HG03575 (cell line): Measurements from ENCODE around the gene PTPRT.

Experiments
- ATAC-seq: cut with Tn5 transposase; IDR thresholded peaks from one replicate; pipeline ENCODE4 v1.9.1; 2021; ENCODE audit not compliant: unreplicated experiment, insufficient number of reproducible peaks, low FRiP score; ENCODE audit errors: extremely low read depth

The PTPRT gene

GRCh38 chr20:42708266-42708665 is 481.4 kb downstream of the PTPRT start:
- no peak for ATAC-seq

DNA sequence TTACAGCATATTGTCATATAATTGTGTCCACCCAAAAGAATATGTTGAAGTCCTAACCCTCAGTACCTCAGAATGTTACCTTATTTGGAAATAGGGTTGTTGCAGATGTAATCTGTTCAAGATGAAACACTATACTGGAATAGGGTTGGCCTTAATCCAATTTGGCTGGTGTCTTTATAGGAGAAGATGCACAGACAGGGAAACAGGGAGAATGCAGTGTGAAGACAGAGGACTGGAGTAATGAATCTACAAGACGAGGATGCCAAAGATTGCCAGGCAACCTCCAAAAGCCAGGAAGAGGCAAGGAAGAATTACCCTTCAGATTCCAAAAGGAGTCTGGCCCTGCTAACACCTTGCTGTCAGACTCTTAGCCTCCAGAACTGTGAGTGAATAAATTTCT is 482.9 kb downstream of the PTPRT start:
- ATAC-seq = no peak

DNA sequence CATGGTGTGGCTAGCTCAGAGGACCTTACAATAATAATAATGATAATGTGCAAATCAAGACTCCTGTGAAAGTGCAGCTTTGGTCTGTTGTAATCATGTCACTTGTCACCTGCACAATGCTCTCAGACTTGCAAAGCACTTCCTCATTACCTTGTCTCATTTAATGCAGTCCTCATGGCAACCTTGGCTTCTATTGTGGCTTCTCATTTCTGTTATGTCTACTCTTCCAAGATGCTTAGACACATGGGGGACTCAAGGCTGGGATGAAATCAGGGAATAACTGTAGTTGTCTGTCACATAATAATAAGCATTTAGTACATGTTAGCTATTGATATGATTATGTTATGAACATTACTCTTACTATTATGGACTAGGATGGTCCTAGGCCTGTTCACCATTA is 484.2 kb downstream of the PTPRT start:
- ATAC-seq = no peak

DNA sequence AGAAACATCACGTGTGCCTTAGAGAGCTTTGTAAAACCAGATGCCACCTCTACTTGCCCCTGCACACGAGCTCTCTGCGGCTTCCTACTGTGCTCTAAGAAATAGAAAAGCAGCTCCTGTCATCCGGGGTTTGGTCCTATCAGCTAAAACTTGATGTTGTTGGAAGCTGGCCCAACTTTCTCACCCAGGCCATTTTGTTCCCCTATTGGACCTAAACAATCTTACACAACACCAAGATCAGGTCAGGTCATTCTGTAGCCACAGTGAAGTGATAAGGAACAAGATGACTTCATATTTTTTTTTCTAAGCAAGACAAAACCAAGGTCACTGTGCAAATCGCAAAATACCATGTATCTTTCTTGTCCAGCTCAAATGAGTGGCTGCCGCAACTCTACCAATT is 486.0 kb downstream of the PTPRT start:
- ATAC-seq = no peak

GRCh38 chr20:42701948-42702347 is 487.8 kb downstream of the PTPRT start:
- ATAC-seq = no peak

GRCh38 chr20:42700372-42700771 is 489.3 kb downstream of the PTPRT start:
- no peak for ATAC-seq

GRCh38 chr20:42697962-42698361 is 491.7 kb downstream of the PTPRT start:
- ATAC-seq = no peak

GRCh38 chr20:42690842-42691437 is 498.8 kb downstream of the PTPRT start:
- no peak for ATAC-seq

GRCh38 chr20:42688576-42688975 is 501.1 kb downstream of the PTPRT start:
- ATAC-seq = no peak

GRCh38 chr20:42686057-42686456 is 503.6 kb downstream of the PTPRT start:
- no peak for ATAC-seq

DNA sequence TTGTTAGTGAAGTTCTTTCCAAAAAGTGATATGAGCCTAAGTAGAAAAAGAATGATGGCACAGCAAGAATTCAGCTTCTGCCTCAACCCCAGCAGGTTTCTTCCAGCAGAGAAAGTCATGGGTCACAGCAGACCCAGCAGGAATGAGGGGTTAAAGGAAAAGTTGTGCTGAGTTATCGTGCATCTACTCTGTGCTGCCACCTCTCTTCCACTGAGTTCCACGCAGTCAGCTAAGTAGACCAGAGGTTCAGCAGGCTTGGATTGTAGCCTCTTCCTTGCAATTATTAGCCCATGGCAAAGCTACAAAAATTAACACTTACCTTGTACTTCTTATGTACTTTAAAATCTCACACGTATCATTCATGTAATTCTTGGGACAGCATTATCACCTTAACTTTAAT is 510.8 kb downstream of the PTPRT start:
- no peak for ATAC-seq

DNA sequence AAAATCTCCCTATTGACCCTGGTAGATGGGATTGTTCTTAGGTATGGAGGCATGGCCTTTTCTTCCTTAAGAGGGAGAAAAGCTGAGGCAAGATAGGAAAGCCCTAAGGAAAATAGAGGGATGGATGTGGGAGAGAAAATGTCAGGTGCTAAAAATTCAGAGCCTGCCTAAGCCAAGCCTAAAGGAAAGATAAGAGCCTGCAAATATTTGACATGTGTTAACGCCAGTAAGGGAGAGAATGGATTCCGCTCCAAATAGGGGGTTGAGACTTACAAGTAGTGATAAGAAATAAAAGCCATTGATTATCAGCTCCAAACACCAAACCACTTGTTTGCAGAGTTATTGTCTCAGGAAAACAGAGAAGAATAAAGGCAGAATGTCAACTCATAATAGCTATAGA is 533.6 kb downstream of the PTPRT start:
- no peak for ATAC-seq

DNA sequence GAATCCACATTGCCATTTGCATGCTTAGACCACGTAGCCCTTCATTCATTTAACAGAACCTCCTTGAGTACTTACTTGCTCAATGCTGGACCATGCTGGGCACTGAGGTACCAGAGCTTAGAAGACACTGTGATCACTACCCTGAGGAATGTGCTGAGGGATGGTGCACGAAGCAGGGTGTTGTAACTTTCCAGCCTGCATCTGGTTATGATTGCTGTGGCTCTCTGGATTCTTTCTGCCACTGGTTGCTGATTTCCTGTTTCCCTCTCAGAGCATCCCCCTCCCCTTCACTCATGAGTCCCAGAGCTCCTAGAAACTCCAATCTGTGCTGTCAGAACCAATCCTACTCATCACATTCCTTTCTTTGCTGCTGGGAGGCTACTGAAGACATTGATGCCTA is 537.4 kb downstream of the PTPRT start:
- ATAC-seq = no peak

DNA sequence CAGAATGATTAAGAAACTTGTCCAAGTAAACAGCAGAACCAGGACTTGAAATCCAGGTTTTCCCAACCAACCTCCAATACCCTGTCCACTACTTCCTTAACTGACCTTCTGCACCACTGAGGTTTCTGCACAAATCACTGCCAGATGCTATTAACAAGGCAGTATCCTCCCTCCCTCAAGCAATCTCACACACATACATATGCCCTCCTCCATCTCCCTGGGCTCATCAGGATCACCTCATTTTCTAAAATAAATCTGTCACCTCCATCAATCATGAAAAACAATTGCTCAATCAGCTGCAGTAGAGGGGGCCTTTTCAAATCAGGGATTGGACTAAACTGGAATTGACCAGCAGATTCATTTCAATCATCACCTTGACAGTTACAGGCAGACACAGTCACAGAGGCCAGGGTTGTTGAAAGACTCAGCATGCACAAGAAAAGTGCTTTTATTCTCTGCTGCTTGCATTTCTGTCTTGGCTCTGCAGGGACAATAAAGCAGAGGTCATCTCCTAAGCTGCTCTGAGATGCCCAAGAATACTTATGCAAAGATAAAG is 539.4 kb downstream of the PTPRT start:
- no peak for ATAC-seq

DNA sequence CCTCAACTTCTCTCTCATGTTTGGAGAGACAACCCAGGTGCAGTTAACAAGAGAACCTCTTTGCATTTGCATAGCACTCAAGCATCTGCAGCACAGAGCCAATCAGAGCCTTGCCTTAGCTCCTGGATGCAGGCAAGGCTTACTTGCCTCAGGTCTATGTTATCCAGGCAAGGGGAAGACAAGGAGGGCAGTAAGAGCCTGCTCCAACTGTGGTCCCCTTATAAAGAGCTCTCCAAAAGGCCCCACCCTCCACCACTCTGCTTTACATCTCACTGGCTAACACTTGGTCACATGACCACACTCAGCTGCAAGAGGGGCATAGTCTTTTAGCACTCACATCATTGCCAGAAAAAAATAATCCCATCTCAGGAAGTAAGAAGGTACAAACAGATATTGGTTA is 540.0 kb downstream of the PTPRT start:
- no peak for ATAC-seq

DNA sequence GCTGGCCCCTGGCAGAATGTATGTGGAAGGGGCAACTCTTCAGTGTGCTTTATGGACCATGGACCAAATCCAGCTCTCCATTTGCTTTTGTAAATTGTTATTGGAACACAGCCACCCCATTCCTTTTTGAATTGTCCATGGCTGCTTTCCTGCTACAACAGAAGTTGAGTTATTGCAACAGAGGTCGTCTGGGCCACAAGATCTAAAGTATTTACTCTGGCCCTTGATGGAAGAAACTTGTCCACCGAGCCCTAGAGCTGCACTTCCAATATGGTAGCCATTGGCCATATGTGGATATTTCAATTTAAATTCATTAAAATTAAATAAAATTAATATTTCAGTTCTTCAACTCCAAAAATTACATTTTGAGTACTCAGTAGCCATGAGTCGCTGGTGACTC is 543.5 kb downstream of the PTPRT start:
- no peak for ATAC-seq

DNA sequence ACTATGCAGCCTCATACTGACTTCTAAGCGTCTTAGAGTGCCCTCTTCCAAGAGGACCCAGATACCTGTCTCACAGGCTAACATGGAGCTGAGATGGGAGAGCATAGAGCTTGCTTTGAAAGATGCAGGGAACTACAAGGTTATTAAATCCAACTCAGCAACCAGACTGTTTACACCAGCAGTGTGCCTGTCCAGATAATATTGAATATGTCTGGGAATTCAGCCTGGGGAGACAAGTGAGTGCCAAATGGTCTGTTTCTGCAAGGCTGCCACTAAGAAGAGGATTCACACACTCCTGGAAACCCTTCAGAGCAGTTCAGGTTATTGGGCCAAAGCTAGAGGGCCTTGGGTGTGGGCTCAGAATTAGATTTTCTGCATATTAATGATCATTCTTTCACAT is 547.8 kb downstream of the PTPRT start:
- ATAC-seq = no peak

- no peak for ATAC-seq
Observed at GRCh38 chr20:42639140-42639539, 550.6 kb downstream of the PTPRT start.

- ATAC-seq = no peak
Observed at GRCh38 chr20:42635699-42636411, 553.9 kb downstream of the PTPRT start.

DNA sequence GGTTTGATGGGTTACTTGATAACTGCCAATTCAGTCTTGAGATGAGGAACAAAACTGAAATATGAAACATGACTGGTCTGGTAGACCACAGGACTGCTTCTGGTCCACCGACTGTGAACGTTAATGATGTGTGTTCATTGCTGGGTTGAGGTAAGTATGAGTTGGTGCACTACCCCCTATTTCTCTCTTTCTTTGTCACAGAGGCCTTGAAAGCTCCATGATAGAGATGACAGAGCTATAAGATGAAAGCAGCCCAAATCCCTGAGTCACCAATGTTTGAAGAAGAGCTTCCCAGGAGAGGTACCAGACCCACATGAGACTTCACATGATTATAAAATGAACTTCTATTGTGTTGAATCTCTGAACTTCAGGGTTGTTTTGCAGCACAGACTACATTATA is 555.5 kb downstream of the PTPRT start:
- no peak for ATAC-seq

GRCh38 chr20:42628683-42629082 is 561.0 kb downstream of the PTPRT start:
- ATAC-seq = no peak
